ENCODE results near the gene PARD3B.

The PARD3B gene

DNA sequence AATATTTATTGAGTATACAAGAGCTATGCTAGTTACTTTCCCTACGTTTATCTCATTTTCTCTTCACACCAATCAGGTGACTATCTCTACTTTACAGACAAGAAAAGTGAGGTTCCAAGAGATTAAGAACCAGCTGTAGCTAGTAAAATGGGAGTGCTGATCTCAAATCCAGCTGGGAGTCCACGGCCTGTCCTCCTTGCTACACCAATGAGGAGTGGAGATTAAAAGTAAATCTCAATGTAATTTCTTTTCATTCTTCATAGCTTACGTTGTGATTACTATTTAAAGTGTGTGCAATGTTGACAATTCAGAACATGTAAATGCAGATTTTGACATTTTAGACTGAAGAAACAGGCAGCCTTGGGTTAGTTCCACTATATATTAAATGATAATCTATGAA, 1083.1 kb downstream of the PARD3B start:
- Histone ChIP-seq H3K27ac (ENCODE audit: low read depth, low read length) (no peak overlapping the region), H3K9me2 (replicated peaks; ENCODE audit: insufficient read depth, low read length) (no peaks in the 10 kb centered on the region), H2AFZ (ENCODE audit: low read depth, low read length, severe bottlenecking) (no peak overlapping the region), H3K4me3 (ENCODE audit: insufficient read depth, low read length, poor library complexity, severe bottlenecking) (no peak overlapping the region), H3K9me3 (ENCODE audit: insufficient read depth, low read length) (no peaks in the 10 kb centered on the region), H3K79me2 (ENCODE audit: insufficient read depth, low read length) (no peaks in the 10 kb centered on the region), H3F3A (ENCODE audit: insufficient read depth) (no peaks in the 10 kb centered on the region), H3K36me3 (ENCODE audit: low read length) (no peaks in the 10 kb centered on the region), H3K27me3 (ENCODE audit: low read length) (no peaks in the 10 kb centered on the region), H4K20me1 (ENCODE audit: low read depth, low read length) (no peaks in the 10 kb centered on the region), H3K4me2 (ENCODE audit: low read depth, low read length, poor library complexity, severe bottlenecking) (no peak overlapping the region), H3K9ac (ENCODE audit: low read length) (no peak overlapping the region)
- TF ChIP-seq EZH2phosphoT487 (conservative IDR thresholded peaks at IDR 0.05; ENCODE audit: low read length): no peak

GRCh38 chr2:205629091-205629776, 1084.0 kb downstream of the PARD3B start:
- Histone ChIP-seq H3K9ac (ENCODE audit: low read length) (no peak overlapping the region), H2AFZ (ENCODE audit: low read depth, low read length, severe bottlenecking) (no peak overlapping the region), H3K4me2 (ENCODE audit: low read depth, low read length, poor library complexity, severe bottlenecking) (no peak overlapping the region), H3K9me3 (ENCODE audit: insufficient read depth, low read length) (no peaks in the 10 kb centered on the region), H3K79me2 (ENCODE audit: insufficient read depth, low read length) (no peaks in the 10 kb centered on the region), H3K27me3 (ENCODE audit: low read length) (no peaks in the 10 kb centered on the region), H3F3A (ENCODE audit: insufficient read depth) (no peaks in the 10 kb centered on the region), H4K20me1 (ENCODE audit: low read depth, low read length) (no peaks in the 10 kb centered on the region), H3K36me3 (ENCODE audit: low read length) (no peaks in the 10 kb centered on the region), H3K9me2 (replicated peaks; ENCODE audit: insufficient read depth, low read length) (no peaks in the 10 kb centered on the region), H3K4me3 (ENCODE audit: insufficient read depth, low read length, poor library complexity, severe bottlenecking) (no peak overlapping the region), H3K27ac (ENCODE audit: low read depth, low read length) (no peak overlapping the region)
- TF ChIP-seq EZH2phosphoT487 (conservative IDR thresholded peaks at IDR 0.05; ENCODE audit: low read length): no peak
- TF ChIP-seq, protein P1, sequence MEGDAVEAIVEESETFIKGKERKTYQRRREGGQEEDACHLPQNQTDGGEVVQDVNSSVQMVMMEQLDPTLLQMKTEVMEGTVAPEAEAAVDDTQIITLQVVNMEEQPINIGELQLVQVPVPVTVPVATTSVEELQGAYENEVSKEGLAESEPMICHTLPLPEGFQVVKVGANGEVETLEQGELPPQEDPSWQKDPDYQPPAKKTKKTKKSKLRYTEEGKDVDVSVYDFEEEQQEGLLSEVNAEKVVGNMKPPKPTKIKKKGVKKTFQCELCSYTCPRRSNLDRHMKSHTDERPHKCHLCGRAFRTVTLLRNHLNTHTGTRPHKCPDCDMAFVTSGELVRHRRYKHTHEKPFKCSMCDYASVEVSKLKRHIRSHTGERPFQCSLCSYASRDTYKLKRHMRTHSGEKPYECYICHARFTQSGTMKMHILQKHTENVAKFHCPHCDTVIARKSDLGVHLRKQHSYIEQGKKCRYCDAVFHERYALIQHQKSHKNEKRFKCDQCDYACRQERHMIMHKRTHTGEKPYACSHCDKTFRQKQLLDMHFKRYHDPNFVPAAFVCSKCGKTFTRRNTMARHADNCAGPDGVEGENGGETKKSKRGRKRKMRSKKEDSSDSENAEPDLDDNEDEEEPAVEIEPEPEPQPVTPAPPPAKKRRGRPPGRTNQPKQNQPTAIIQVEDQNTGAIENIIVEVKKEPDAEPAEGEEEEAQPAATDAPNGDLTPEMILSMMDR (IDR thresholded peaks at IDR 0.05; ENCODE audit: insufficient read depth, low read length, poor library complexity, severe bottlenecking): no peak

GRCh38 chr2:205633994-205634393, 1088.7 kb downstream of the PARD3B start:
- Histone ChIP-seq H3K36me3 (ENCODE audit: low read length) (no peaks in the 10 kb centered on the region), H3F3A (ENCODE audit: insufficient read depth) (no peaks in the 10 kb centered on the region), H3K9me2 (replicated peaks; ENCODE audit: insufficient read depth, low read length) (no peaks in the 10 kb centered on the region), H3K27me3 (ENCODE audit: low read length) (no peaks in the 10 kb centered on the region), H3K79me2 (ENCODE audit: insufficient read depth, low read length) (no peaks in the 10 kb centered on the region), H3K9me3 (ENCODE audit: insufficient read depth, low read length) (no peaks in the 10 kb centered on the region), H3K4me2 (ENCODE audit: low read depth, low read length, poor library complexity, severe bottlenecking) (no peak overlapping the region), H3K9ac (ENCODE audit: low read length) (no peak overlapping the region), H3K4me3 (ENCODE audit: insufficient read depth, low read length, poor library complexity, severe bottlenecking) (no peak overlapping the region), H4K20me1 (ENCODE audit: low read depth, low read length) (no peaks in the 10 kb centered on the region), H3K27ac (ENCODE audit: low read depth, low read length) (no peak overlapping the region), H2AFZ (ENCODE audit: low read depth, low read length, severe bottlenecking) (no peak overlapping the region)
- TF ChIP-seq, protein P1 (IDR thresholded peaks at IDR 0.05; ENCODE audit: insufficient read depth, low read length, poor library complexity, severe bottlenecking): no peak
- no peak for TF ChIP-seq EZH2phosphoT487 (conservative IDR thresholded peaks at IDR 0.05; ENCODE audit: low read length)

DNA sequence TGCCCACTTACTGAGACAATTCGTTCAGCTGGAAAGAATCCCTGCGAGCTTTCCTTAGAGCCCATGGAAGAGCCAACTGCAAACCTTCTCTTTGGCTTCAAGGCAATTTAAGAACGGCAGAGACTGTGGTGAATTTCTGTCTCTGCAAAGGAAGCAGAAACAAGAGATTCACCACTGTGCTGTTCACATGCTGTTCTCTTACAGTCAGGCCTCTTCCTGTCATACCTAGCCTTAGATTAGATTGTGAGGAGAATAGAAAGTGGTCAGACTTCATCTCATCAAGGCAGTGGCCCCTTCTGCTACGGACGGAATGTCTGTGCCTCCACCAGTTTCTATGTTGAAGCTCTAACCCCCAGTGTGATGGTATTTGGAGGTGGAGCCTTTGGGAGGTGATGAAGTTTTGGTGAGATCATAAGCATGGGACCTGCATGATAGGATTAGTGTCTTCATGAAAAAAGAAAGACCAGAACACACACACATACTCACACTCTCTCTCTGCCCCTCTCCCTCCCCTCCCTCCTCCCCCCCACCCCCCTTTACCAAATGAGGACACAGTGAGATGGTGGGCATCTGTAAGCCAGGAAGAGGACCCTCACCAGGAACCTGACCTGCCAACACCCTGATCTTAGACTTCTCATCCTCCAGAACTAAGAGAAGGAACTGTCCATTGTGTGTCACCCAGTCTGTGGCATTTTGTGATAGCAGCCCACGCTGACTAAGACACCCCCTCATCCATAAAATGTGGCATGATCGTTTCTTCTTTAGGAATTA, 1091.5 kb downstream of the PARD3B start:
- Histone ChIP-seq H2AFZ (ENCODE audit: low read depth, low read length, severe bottlenecking) (no peak overlapping the region), H3K9me2 (replicated peaks; ENCODE audit: insufficient read depth, low read length) (no peaks in the 10 kb centered on the region), H3K4me2 (ENCODE audit: low read depth, low read length, poor library complexity, severe bottlenecking) (no peak overlapping the region), H4K20me1 (ENCODE audit: low read depth, low read length) (no peaks in the 10 kb centered on the region), H3K4me3 (ENCODE audit: insufficient read depth, low read length, poor library complexity, severe bottlenecking) (no peak overlapping the region), H3K36me3 (ENCODE audit: low read length) (no peaks in the 10 kb centered on the region), H3K9me3 (ENCODE audit: insufficient read depth, low read length) (no peaks in the 10 kb centered on the region), H3K79me2 (ENCODE audit: insufficient read depth, low read length) (no peaks in the 10 kb centered on the region), H3K9ac (ENCODE audit: low read length) (no peak overlapping the region), H3K27ac (ENCODE audit: low read depth, low read length) (no peak overlapping the region), H3F3A (ENCODE audit: insufficient read depth) (no peaks in the 10 kb centered on the region), H3K27me3 (ENCODE audit: low read length) (no peaks in the 10 kb centered on the region)
- no peak for TF ChIP-seq EZH2phosphoT487 (conservative IDR thresholded peaks at IDR 0.05; ENCODE audit: low read length)
- TF ChIP-seq, protein P1 (IDR thresholded peaks at IDR 0.05; ENCODE audit: insufficient read depth, low read length, poor library complexity, severe bottlenecking): no peak

All from SU-DHL-6 (cell line).